Measurements from ENCODE around the gene EED. TPM values are rescaled to one million over a fixed set of nuclear protein-coding genes. Genes with fewer than 3 reads are reported as not detected.
"Not testable (repeated sequence)": the region's sequence is repeated elsewhere in the genome, so short reads cannot be mapped to it uniquely, and the experiment has no call there.

Gene EED
- total and polyA plus RNA-seq, 12 donors = 8.0 to 17.3 (median 9.6) TPM

- H3K27ac ChIP-seq = peak overlapping the region in 3 of 10 donors; percentile 87 to 93 (median 90)
- 61 to 69% methylated on average over 2 of the region's 2 CpGs for WGBS, 2 donors
- TF ChIP-seq CTCF (IDR thresholded peaks at IDR 0.05) = no peak
- DNase-seq (no peak), ATAC-seq (no peak)
- H3K27me3 ChIP-seq = no peaks in the 10 kb centered on the region
- H3K36me3 ChIP-seq = peaks cover 0 to 13% (median 0%) of the 10 kb centered on the region in 9 donors
- peaks cover 0 to 27% (median 16%) of the 10 kb centered on the region in 9 donors for H3K4me1 ChIP-seq
- no peaks in the 10 kb centered on the region for H3K9me3 ChIP-seq
- intact Hi-C loops (cut with DNase I) = loop anchor here in 1 of 10 donors (10.0 kb wide), 1 partner anchor 448 kb away; the partner anchor contains the start of gene CCDC83
- peak overlapping the region in 8 of 10 donors; percentile 72 to 94 (median 79) for H3K4me3 ChIP-seq
These were observed 58.7 kb downstream of the EED start for GRCh38 chr11:86303257-86303656.

GRCh38 chr11:86308710-86309109 lies 64.2 kb downstream of the EED start:
- H3K27ac ChIP-seq, H3K27me3 ChIP-seq, ATAC-seq, H3K9me3 ChIP-seq, H3K4me3 ChIP-seq, DNase-seq: not testable (repeated sequence)
- Histone ChIP-seq H3K4me1 (peaks cover 0 to 11% (median 3%) of the 10 kb centered on the region in 9 donors), H3K36me3 (peaks cover 0 to 29% (median 0%) of the 10 kb centered on the region in 9 donors)
- 72 to 85% methylated on average over 2 of the region's 4 CpGs for WGBS, 2 donors
- intact Hi-C loops (cut with DNase I) = loop anchor here in 1 of 10 donors (10.0 kb wide), 1 partner anchor 454 kb away; the partner anchor contains the start of gene CCDC83

GRCh38 chr11:86313793-86314192 lies 69.2 kb downstream of the EED start:
- H3K4me3 ChIP-seq = no peak overlapping the region
- no peak for TF ChIP-seq CTCF (IDR thresholded peaks at IDR 0.05)
- H3K4me1 ChIP-seq = no peaks in the 10 kb centered on the region
- H3K27ac ChIP-seq = no peak overlapping the region
- H3K36me3 ChIP-seq = peaks cover 0 to 64% (median 0%) of the 10 kb centered on the region in 9 donors
- no peaks in the 10 kb centered on the region for H3K27me3 ChIP-seq
- ATAC-seq (no peak), DNase-seq (no peak)
- intact Hi-C loops (cut with DNase I) = no loop called here
- peaks cover 0 to 9% (median 0%) of the 10 kb centered on the region in 11 donors for H3K9me3 ChIP-seq
- 97 to 99% methylated on average over 2 of the region's 2 CpGs for WGBS, 2 donors

GRCh38 chr11:86314636-86315035 lies 70.1 kb downstream of the EED start:
- Histone ChIP-seq H3K9me3 (peaks cover 0 to 9% (median 0%) of the 10 kb centered on the region in 11 donors), H3K36me3 (peaks cover 0 to 68% (median 0%) of the 10 kb centered on the region in 9 donors), H3K27me3 (no peaks in the 10 kb centered on the region), H3K4me3 (no peak overlapping the region), H3K4me1 (no peaks in the 10 kb centered on the region), H3K27ac (no peak overlapping the region)
- ATAC-seq (no peak), DNase-seq (no peak)
- TF ChIP-seq CTCF (IDR thresholded peaks at IDR 0.05) = no peak
- intact Hi-C loops (cut with DNase I) = no loop called here
- 90 to 94% methylated on average over 2 of the region's 2 CpGs for WGBS, 2 donors

Other genes with a start within 250 kb of the EED start
- gene PICALM, start 175.7 kb upstream of the EED start, total RNA-seq = 100 to 1,000 TPM; 124 to 206 (median 170) TPM
- gene PICALM, start 175.7 kb upstream of the EED start, polyA plus RNA-seq = 10 to 100 TPM; 40.7 to 78.0 TPM
- gene HIKESHI, start 57.5 kb downstream of the EED start, total RNA-seq = 10 to 100 TPM; 42.5 to 54.6 (median 47.1) TPM
- 10 to 100 TPM; 44.0 to 78.7 TPM for gene HIKESHI, start 57.5 kb downstream of the EED start, polyA plus RNA-seq
- under 1 TPM; 0.14 to 0.81 (median 0.36) TPM for gene CCDC81, start 130.1 kb downstream of the EED start, total RNA-seq
- under 1 TPM; 0.26 to 0.59 TPM for gene CCDC81, start 130.1 kb downstream of the EED start, polyA plus RNA-seq

Measured in heart right ventricle (tissue), 16 donors.